ENCODE measurements around the gene LRMDA.

LRMDA gene

GRCh38 chr10:76010703-76011102 is 579.3 kb downstream of the LRMDA start:
- no peaks in the 10 kb centered on the region for H3K9me3 ChIP-seq (ENCODE audit: insufficient read depth, low read length, severe bottlenecking)
- H2AFZ ChIP-seq (ENCODE audit: low read depth, low read length), result no peak overlapping the region
- no peaks in the 10 kb centered on the region for H3K79me2 ChIP-seq (ENCODE audit: insufficient read depth, low read length)
- ATAC-seq (ENCODE audit: insufficient read depth, low read depth) (no peak), DNase-seq (no peak)
- H3K9ac ChIP-seq (ENCODE audit: low read depth, low read length), result no peak overlapping the region
- H3K4me2 ChIP-seq (ENCODE audit: insufficient read depth, low read length), result no peak overlapping the region
- H3K36me3 ChIP-seq (ENCODE audit: insufficient read depth, low read length), result no peaks in the 10 kb centered on the region
- no peak for TF ChIP-seq EZH2 (IDR thresholded peaks at IDR 0.05; ENCODE audit: borderline replicate concordance, low read depth, low read length, severe bottlenecking)
- no peak for TF ChIP-seq CTCF (IDR thresholded peaks at IDR 0.05; ENCODE audit: borderline replicate concordance, extremely low read depth, low read length, poor library complexity, severe bottlenecking)
- H3K4me1 ChIP-seq (ENCODE audit: insufficient read depth, low read length), result no peaks in the 10 kb centered on the region
- no peak overlapping the region for H3K4me3 ChIP-seq (ENCODE audit: low read depth in 1 of 2, low read length in 2 of 2)
- no peaks in the 10 kb centered on the region for H4K20me1 ChIP-seq (ENCODE audit: insufficient read depth, low read length)
- no peaks in the 10 kb centered on the region for H3K27me3 ChIP-seq (ENCODE audit: insufficient read depth, low read length, poor library complexity)
- H3K27ac ChIP-seq (ENCODE audit: low read length), result no peak overlapping the region

GRCh38 chr10:76012716-76013327 is 581.4 kb downstream of the LRMDA start:
- Histone ChIP-seq H3K27me3 (ENCODE audit: insufficient read depth, low read length, poor library complexity) (no peaks in the 10 kb centered on the region), H3K9ac (ENCODE audit: low read depth, low read length) (no peak overlapping the region), H3K4me1 (ENCODE audit: insufficient read depth, low read length) (no peaks in the 10 kb centered on the region), H4K20me1 (ENCODE audit: insufficient read depth, low read length) (no peaks in the 10 kb centered on the region), H3K9me3 (ENCODE audit: insufficient read depth, low read length, severe bottlenecking) (no peaks in the 10 kb centered on the region), H2AFZ (ENCODE audit: low read depth, low read length) (no peak overlapping the region), H3K27ac (ENCODE audit: low read length) (no peak overlapping the region), H3K79me2 (ENCODE audit: insufficient read depth, low read length) (no peaks in the 10 kb centered on the region), H3K4me3 (ENCODE audit: low read depth in 1 of 2, low read length in 2 of 2) (no peak overlapping the region), H3K36me3 (ENCODE audit: insufficient read depth, low read length) (no peaks in the 10 kb centered on the region), H3K4me2 (ENCODE audit: insufficient read depth, low read length) (no peak overlapping the region)
- TF ChIP-seq CTCF (IDR thresholded peaks at IDR 0.05; ENCODE audit: borderline replicate concordance, extremely low read depth, low read length, poor library complexity, severe bottlenecking) (no peak), EZH2 (IDR thresholded peaks at IDR 0.05; ENCODE audit: borderline replicate concordance, low read depth, low read length, severe bottlenecking) (no peak)
- ATAC-seq (ENCODE audit: insufficient read depth, low read depth) (no peak), DNase-seq (no peak)

- TF ChIP-seq CTCF (IDR thresholded peaks at IDR 0.05; ENCODE audit: borderline replicate concordance, extremely low read depth, low read length, poor library complexity, severe bottlenecking), result no peak
- no peak for TF ChIP-seq EZH2 (IDR thresholded peaks at IDR 0.05; ENCODE audit: borderline replicate concordance, low read depth, low read length, severe bottlenecking)
- no peak for DNase-seq
- Histone ChIP-seq H3K79me2 (ENCODE audit: insufficient read depth, low read length) (no peaks in the 10 kb centered on the region), H2AFZ (ENCODE audit: low read depth, low read length) (no peak overlapping the region), H3K27me3 (ENCODE audit: insufficient read depth, low read length, poor library complexity) (no peaks in the 10 kb centered on the region), H3K4me3 (ENCODE audit: low read depth in 1 of 2, low read length in 2 of 2) (no peak overlapping the region), H3K4me1 (ENCODE audit: insufficient read depth, low read length) (no peaks in the 10 kb centered on the region), H4K20me1 (ENCODE audit: insufficient read depth, low read length) (no peaks in the 10 kb centered on the region), H3K27ac (ENCODE audit: low read length) (no peak overlapping the region), H3K36me3 (ENCODE audit: insufficient read depth, low read length) (no peaks in the 10 kb centered on the region), H3K4me2 (ENCODE audit: insufficient read depth, low read length) (no peak overlapping the region), H3K9me3 (ENCODE audit: insufficient read depth, low read length, severe bottlenecking) (no peaks in the 10 kb centered on the region), H3K9ac (ENCODE audit: low read depth, low read length) (no peak overlapping the region)
- ATAC-seq (ENCODE audit: insufficient read depth, low read depth), result no peak
These were observed 583.8 kb downstream of the LRMDA start for GRCh38 chr10:76015245-76015644.

Data from DND-41 (cell line).